Hematopoietic multipotent progenitor cell treated with erythropoietin and hydrocortisone succinate and interleukin-3 and kit ligand, for 4 days (in vitro differentiated cells): ENCODE data around the gene VDAC1.
A peak's percentile ranks its signal among the peaks of the same experiment; 100 is the strongest.
"Not testable (repeated sequence)": the region's sequence is repeated elsewhere in the genome, so short reads cannot be mapped to it uniquely, and the experiment has no call there.

Experiments used
- DNase-seq: peaks from one replicate; pipeline ENCODE4 v3.0.0-alpha.2; 2015

The VDAC1 gene

GRCh38 chr5:133994297-133994989, 10.3 kb downstream of the VDAC1 start:
- DNase-seq: no peak

DNA sequence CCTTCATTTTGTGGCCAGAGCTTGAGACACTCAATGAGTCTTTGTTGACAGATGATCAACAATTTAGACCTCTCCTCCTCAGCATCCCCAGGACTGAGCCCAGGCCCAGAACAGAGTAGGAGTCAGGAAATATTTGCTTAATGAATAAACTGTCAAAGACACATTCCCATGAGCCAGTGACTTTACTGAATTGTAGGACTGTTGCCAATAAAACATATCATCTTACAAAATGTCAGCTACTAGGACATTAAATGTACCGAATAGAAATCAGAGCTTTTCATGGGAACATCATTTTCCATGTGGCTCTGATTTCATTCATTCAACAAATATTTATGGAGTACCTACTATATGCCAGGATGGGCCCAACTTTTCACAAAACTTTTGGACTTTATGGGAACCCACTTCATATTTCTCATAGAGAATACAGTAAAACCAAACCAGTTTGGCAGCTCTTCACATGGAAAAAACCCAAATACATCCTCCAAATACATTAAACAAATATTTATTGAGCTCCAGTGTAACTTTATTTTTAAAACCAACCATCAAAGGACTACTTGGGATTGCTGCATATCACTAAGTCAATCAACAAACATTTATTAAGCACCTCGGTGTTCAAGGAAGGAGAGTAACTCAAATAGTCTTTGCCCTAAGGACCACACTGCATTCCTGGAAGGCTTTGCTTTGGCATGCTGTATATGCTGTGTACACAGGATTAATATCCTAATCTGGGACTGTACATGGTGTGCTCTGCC, 11.4 kb downstream of the VDAC1 start:
- no peak for DNase-seq

- no peak for DNase-seq
Measured at GRCh38 chr5:133992429-133993155, 12.2 kb downstream of the VDAC1 start.

DNA sequence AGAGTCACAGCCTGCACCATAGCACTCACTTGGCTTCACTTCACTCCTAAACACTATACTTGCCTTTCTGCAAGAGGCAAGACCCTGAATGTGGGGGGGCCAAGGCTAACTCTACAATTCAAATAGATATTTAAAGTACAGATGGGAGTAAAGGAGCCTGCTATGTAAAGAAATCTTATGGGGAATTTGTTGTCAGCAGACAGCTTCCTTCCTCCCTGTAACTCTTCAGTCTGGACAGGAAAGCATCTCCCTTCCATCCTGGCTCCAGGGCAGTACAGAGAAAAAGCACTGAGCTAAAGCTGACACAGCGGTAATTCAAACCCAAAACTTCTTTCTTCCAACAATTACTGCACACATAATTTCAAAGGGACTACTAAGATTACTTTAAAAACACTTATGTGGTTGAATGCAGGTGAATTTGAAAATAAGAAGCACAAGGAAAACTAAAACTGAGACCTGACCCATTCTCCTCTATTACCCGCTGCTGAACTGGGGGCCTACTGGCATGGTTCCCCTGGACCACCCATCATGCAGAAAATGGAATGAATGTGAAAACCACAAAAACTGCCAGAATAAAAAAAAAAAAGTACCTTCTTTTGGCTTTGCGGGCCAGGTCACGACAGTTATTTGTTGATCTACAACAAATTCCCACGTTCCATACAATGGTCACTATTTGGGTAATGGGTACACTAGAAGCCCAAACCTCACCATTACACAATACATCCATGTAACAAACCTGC, 13.4 kb downstream of the VDAC1 start:
- no peak for DNase-seq

GRCh38 chr5:133990396-133990795, 14.4 kb downstream of the VDAC1 start:
- no peak for DNase-seq

GRCh38 chr5:133985540-133986180, 19.1 kb downstream of the VDAC1 start:
- DNase-seq: no peak

GRCh38 chr5:133983674-133984073, 21.1 kb downstream of the VDAC1 start:
- DNase-seq: no peak

- peak; percentile 43 for DNase-seq
Measured at GRCh38 chr5:133981714-133982113, 23.1 kb downstream of the VDAC1 start.

DNA sequence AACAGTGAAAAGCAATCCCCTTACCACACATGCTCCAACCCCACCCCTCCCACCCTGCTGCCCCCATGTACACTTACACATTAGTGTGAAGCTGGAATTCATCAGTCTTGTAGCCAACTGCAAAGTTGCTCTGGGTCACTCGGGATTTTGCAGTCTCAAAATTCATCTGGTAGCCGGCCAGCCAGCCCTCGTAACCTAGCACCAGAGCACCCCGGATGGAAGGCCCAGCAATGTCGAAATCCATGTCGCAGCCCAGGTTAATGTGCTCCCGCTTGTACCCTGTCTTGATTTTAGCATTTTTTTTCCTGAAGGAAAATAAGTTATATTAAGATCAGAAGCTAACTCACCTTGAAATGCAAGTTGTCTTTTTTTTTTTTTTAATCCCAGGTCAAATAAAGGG, 24.1 kb downstream of the VDAC1 start:
- no peak for DNase-seq

- no peak for DNase-seq
Measured at GRCh38 chr5:133978943-133979342, 25.8 kb downstream of the VDAC1 start.

DNA sequence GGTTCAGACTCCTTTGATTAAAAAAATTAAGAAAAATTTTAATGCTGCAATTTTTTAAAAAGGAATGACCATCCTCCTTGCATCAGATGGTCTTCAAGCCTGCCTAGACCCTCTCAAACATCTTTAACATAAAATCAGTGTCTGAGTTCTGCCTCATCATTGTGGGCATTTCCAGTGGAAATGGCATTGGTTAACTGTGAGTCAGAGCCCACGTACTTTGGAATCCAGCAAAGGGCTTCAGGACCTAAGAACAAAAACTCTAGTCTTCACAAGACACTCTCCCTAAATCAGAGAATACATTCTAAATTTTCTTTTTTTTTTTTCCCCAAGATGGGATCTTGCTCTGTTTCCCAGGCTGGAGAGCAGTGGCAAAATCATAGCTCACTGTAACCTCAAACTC, 26.9 kb downstream of the VDAC1 start:
- DNase-seq: no peak

GRCh38 chr5:133977161-133977787, 27.5 kb downstream of the VDAC1 start:
- DNase-seq: no peak

DNA sequence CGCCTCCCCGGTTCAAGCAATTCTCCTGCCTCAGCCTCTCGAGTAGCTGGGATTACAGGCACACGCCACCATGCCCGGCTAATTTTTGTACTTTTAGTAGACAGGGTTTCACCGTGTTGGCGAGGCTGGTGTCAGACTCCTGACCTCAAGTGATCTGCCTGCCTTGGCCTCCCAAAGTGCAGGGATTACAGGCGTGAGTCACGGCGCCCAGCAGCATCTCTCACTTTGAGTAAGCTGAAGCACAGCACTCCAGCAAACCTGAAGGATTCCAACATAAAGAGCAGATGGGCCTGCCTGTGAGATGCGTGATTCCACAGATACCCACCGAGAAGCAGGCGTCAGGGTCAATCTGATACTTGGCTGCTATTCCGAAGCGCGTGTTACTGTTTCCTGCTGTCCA, 29.2 kb downstream of the VDAC1 start:
- DNase-seq: not testable (repeated sequence)

GRCh38 chr5:133974142-133974541, 30.6 kb downstream of the VDAC1 start:
- no peak for DNase-seq

DNA sequence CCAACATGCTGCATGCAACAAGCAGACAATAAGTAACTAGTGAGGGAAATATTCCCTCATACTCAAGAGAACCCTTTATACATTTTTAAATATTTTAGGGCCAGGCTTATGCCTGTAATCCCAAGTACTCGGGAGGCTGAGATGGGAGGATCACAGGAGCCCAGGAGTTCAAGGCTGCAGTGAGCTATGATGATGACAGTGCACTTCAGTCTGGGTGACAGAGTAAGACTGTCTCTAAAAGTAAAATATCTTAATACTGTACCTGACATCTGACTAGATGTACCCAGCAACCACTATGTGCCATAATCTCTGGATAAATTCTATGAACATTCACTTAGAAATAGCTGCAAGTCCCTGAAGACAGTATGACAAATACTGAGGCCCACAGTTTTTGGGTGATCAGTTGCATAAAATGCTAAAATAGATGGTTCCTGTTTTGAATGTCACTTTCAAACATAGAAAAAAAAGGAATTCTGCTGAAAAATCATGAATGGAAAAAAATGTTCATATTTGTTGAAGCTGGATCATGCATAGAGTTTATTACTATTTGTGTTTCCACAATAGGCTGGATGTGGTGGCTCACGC, 34.4 kb downstream of the VDAC1 start:
- no peak for DNase-seq

DNA sequence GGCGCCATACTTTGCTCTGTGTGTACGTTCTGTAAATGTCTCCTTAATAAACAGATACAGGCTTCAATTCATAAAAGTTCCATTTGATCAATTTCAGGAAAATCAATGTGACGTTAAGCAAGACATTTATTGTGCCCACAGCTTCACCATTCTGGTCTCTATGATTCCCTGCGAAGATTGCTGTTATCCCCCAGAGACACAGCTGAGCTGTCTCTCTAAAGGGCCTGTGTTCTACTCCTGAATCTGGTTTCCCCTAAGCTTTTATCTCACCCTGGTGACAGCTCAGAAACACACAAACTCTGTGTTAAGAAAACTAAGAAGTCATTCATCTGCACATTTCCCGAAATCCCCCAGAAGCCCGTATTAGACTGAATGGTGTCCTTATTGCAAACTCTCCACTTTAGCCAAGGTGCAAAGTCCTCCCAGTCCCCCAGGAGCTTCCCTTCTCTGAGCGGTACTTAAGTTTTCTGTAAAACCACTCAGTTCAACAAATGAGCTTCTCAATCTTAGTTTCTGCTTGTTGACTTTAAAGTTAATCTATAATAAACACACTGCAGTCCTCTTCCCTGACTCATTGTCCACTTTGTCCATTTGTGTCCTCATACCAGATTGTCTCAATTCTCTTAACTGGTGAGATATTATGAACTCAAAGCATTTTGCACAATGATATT, 35.0 kb downstream of the VDAC1 start:
- no peak for DNase-seq

DNA sequence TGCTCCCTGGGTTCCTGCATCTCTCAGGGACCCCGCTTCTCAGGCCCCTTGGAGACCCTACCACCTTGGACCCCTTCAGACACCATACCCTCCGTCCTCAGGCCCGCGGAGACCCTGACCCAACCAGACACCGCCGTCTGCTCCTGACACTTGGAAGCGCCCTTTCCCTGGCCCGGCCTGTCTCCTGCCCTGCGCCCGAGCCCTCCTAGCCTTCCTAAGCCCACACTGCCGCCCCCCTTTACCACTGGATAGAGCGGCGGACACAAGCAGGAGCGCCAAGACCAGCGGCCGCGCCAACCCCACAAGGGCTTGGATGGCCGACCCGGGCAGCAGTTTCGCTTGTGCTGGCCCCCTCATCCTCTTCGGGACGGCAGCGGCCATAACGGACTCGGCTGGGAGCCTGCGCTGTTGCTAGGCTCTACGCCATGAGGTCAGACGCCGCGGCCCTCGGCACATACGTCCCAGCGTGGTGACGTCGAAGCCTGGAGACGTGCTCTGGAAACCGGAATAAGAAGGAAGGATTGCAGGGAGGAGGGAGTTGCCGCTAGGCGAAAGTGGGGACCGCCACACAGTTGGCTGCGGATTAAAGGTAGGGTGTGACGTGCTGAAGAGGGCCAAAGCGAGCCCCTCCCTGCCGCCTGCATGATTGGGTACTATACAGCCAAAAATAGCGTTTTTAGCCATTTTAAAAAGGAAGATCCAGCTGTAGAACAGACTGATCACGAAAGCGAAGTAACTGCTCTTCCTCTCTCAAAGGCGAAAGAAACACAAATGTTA, 36.4 kb downstream of the VDAC1 start, which contains the start of gene C5orf15:
C5orf15 (minus strand) TSS at position 422 of the 777 bp plus-strand sequence; CDS start at position 381, 41 bp downstream.
- peak; percentile 99 for DNase-seq

DNA sequence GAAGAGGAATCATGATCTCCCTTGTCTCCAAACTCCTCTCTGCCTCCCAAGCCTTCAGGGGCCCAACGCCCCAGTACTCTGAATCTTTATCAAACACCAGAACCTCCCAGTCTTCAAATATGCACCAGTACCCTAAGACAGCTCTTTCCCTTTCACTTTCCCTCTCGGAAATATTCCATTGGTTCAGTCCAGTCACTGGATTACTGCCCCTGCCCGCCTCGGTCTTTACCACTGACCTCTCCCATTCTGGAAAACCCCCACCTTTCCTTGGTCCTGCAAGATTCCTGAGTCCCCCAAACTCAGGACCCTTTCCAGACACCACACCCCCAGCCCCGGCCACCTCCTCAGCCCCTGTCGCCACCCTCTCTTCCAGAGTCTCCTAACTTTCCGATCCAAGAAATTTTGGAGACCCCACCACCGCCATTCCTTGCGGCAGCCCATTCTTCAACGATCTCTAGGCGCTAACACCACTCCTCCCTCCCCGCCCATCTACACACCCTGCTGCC, 37.0 kb downstream of the VDAC1 start:
- peak; percentile 45 for DNase-seq

DNA sequence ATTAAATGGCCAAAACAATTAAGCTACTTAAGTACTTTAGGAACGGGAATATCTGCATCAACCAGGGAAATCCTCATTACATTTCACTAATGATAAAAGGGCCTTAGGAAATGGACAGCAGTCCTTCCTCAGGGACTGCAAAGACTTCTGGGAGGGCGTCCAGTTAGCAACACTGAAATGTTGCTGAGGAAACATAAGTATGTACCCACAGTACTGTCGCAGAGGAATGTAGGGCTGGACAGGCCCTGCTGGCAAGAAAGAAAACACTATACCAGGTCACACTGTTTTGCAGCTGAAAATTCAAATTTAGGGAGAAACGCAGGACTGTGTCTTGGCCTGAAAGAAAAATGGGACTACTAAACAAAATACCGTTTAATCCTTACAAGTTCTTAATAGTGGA, 37.7 kb downstream of the VDAC1 start:
- DNase-seq: no peak

- no peak for DNase-seq
Measured at GRCh38 chr5:133966090-133966489, 38.7 kb downstream of the VDAC1 start.
